HepG2 (cell line): ENCODE measurements around the gene SETD1A. TPM values are rescaled to one million over a fixed set of nuclear protein-coding genes. Genes with fewer than 3 reads are reported as not detected.

Experiments used
- ARNT2 ChIP-seq: sonication (generic); formaldehyde crosslinking; IDR thresholded peaks from 2 replicates; pipeline ENCODE4 v1.8.0; 2022; ENCODE audit warnings: mild to moderate bottlenecking, low read depth, missing genetic modification reagents, moderate library complexity
- CREB1 ChIP-seq, 2 experiments: fragments of 450-650 bp in 1 of 2; IDR thresholded peaks; 2 replicates each; pipeline ENCODE4 v1.6.1; 2016 to 2017; ENCODE audit warnings: control low read depth in 1 of 2, mild to moderate bottlenecking in 1 of 2, missing compliant biosample characterization in 1 of 2, missing genetic modification characterization in 1 of 2
- E2F2 ChIP-seq: sonication (generic); formaldehyde crosslinking; IDR thresholded peaks from 2 replicates; pipeline ENCODE4 v1.4.0; 2020; ENCODE audit warnings: missing genetic modification reagents, borderline replicate concordance
- KIAA2018 ChIP-seq: sonication (generic); formaldehyde crosslinking; IDR thresholded peaks from 2 replicates; pipeline ENCODE4 v1.5.0; 2020; ENCODE audit warnings: mild to moderate bottlenecking, missing genetic modification reagents, borderline replicate concordance
- KLF11 ChIP-seq: IDR thresholded peaks from 2 replicates; pipeline ENCODE4 v1.6.1; 2016; ENCODE audit warnings: missing compliant biosample characterization
- MED8 ChIP-seq: sonication (generic); formaldehyde crosslinking; IDR thresholded peaks from 2 replicates; pipeline ENCODE4 v1.8.1; 2023; ENCODE audit warnings: mild to moderate bottlenecking, missing genetic modification reagents; ENCODE audit not compliant: insufficient replicate concordance
- NFKB2 ChIP-seq: sonication (generic); formaldehyde crosslinking; IDR thresholded peaks from 2 replicates; pipeline ENCODE4 v1.4.0; 2020; ENCODE audit warnings: missing genetic modification reagents, borderline replicate concordance
- SP2 ChIP-seq: sonication (generic); formaldehyde crosslinking; IDR thresholded peaks from 2 replicates; pipeline ENCODE4 v1.5.1; 2020; ENCODE audit warnings: mild to moderate bottlenecking, missing genetic modification reagents
- ZNF367 ChIP-seq: sonication (generic); formaldehyde crosslinking; IDR thresholded peaks from 2 replicates; pipeline ENCODE4 v1.4.0; 2020; ENCODE audit warnings: missing genetic modification reagents, borderline replicate concordance
- ZNF605 ChIP-seq: sonication (generic); formaldehyde crosslinking; IDR thresholded peaks from 2 replicates; pipeline ENCODE4 v1.8.0; 2022; ENCODE audit warnings: mild to moderate bottlenecking, missing genetic modification reagents
- polyA plus RNA-seq, 8 experiments: library from polyadenylated mRNA; depleted of rRNA in 3 of 8; stranded (reverse) in 7 of 8; unstranded in 1 of 8; fragments of >200 nt; fragmentation: Illumina TruSeq in 4 of 8; extraction: Trizol in 4 of 8; gene quantifications; 2 replicates each; pipeline versions ENCODE4 v1.2.1 to v1.2.3, GENCODE V29; 2011 to 2016; ENCODE audit warnings: low read depth in 4 of 8, missing spikeins in 1 of 8, mixed read lengths in 1 of 8; ENCODE audit not compliant: insufficient read depth in 1 of 8
- total RNA-seq, 5 experiments: library from RNA; depleted of rRNA; stranded (reverse); fragments of >200 nt; fragmentation: Illumina TruSeq; extraction: Trizol; gene quantifications; 2 replicates each; pipeline ENCODE4 v1.2.3, GENCODE V29; 2016; ENCODE audit warnings: low read depth in 1 of 5
- TF ChIP-seq, protein P1 (sequence below): sonication (generic); formaldehyde crosslinking; IDR thresholded peaks from 2 replicates; pipeline ENCODE4 v1.4.0; 2020; ENCODE audit warnings: missing genetic modification reagents
- TF ChIP-seq, protein P2 (sequence below): IDR thresholded peaks from 2 replicates; pipeline ENCODE4 v1.6.1; 2012; ENCODE audit warnings: low read depth, low read length, improper control_type of control experiment
- TF ChIP-seq, protein P3 (sequence below): sonication (generic); formaldehyde crosslinking; IDR thresholded peaks from 2 replicates; pipeline ENCODE4 v1.4.0; 2020; ENCODE audit warnings: mild to moderate bottlenecking, missing genetic modification reagents

Gene SETD1A
- total and polyA plus RNA-seq, 2 of the 13 experiments (the other 11 are each of a cell fraction or from before 2014, with no cell fraction given), result 3.8 to 5.6 TPM

DNA sequence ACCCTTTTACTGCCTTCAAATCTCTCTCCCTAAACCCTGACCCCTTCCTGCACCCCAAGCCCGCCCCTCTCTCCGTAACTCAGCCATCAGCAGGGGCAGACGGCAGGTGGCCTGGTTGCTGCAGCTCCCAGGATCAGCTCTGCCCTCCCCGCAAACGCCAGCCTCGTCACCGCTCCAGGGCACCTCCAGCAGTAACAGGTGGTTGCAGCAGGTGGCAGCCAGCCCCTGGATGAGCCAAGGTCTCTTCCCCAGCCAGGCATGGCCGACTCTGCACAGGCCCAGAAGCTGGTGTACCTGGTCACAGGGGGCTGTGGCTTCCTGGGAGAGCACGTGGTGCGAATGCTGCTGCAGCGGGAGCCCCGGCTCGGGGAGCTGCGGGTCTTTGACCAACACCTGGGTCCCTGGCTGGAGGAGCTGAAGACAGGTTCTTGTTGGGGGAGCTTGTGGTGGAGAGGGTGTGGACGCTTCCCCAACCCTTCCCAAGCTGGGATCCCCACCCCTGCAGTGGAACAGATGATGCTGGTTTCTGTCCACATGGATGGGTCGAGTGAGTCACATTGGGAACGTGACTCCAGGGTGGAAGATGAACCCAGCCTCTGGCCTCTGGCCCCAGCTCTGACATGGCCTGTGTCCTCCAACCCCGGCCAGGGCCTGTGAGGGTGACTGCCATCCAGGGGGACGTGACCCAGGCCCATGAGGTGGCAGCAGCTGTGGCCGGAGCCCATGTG lies 28.0 kb downstream of the SETD1A start (continued):
- TF ChIP-seq E2F2 (CRISPR knock-in tag) (no peak), ZNF367 (CRISPR knock-in tag) (peak; percentile 63; the same call in 1 of the 2 replicates), KIAA2018 (CRISPR knock-in tag) (no peak), ZNF605 (CRISPR knock-in tag) (peak; percentile 63), KLF11 (CRISPR knock-in tag) (0 out of 2 replicates have a peak, but pooled peaks have one; percentile 27), MED8 (peak; percentile 68), ARNT2 (peak; percentile 61; the same call in 1 of the 2 replicates), SP2 (CRISPR knock-in tag) (0 out of 2 replicates have a peak, but pooled peaks have one; percentile 50), CREB1 (IDR thresholded peaks at IDR 0.05) (peak; percentile 17), CREB1 (CRISPR knock-in tag; IDR thresholded peaks at IDR 0.05) (no peak), NFKB2 (CRISPR knock-in tag) (peak; percentile 77; the same call in 1 of the 2 replicates)
- TF ChIP-seq, protein P1, sequence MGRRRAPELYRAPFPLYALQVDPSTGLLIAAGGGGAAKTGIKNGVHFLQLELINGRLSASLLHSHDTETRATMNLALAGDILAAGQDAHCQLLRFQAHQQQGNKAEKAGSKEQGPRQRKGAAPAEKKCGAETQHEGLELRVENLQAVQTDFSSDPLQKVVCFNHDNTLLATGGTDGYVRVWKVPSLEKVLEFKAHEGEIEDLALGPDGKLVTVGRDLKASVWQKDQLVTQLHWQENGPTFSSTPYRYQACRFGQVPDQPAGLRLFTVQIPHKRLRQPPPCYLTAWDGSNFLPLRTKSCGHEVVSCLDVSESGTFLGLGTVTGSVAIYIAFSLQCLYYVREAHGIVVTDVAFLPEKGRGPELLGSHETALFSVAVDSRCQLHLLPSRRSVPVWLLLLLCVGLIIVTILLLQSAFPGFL, result no peak
- TF ChIP-seq, protein P2, sequence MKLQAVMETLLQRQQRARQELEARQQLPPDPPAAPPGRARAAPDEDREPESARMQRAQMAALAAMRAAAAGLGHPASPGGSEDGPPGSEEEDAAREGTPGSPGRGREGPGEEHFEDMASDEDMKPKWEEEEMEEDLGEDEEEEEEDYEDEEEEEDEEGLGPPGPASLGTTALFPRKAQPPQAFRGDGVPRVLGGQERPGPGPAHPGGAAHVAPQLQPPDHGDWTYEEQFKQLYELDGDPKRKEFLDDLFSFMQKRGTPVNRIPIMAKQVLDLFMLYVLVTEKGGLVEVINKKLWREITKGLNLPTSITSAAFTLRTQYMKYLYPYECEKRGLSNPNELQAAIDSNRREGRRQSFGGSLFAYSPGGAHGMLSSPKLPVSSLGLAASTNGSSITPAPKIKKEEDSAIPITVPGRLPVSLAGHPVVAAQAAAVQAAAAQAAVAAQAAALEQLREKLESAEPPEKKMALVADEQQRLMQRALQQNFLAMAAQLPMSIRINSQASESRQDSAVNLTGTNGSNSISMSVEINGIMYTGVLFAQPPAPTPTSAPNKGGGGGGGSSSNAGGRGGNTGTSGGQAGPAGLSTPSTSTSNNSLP, result no peak
- TF ChIP-seq, protein P3, sequence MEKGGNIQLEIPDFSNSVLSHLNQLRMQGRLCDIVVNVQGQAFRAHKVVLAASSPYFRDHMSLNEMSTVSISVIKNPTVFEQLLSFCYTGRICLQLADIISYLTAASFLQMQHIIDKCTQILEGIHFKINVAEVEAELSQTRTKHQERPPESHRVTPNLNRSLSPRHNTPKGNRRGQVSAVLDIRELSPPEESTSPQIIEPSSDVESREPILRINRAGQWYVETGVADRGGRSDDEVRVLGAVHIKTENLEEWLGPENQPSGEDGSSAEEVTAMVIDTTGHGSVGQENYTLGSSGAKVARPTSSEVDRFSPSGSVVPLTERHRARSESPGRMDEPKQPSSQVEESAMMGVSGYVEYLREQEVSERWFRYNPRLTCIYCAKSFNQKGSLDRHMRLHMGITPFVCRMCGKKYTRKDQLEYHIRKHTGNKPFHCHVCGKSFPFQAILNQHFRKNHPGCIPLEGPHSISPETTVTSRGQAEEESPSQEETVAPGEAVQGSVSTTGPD (CRISPR knock-in tag), result 0 out of 2 replicates have a peak, but pooled peaks have one; percentile 66
